ENCODE data around the gene ETV6.

The ETV6 gene

DNA sequence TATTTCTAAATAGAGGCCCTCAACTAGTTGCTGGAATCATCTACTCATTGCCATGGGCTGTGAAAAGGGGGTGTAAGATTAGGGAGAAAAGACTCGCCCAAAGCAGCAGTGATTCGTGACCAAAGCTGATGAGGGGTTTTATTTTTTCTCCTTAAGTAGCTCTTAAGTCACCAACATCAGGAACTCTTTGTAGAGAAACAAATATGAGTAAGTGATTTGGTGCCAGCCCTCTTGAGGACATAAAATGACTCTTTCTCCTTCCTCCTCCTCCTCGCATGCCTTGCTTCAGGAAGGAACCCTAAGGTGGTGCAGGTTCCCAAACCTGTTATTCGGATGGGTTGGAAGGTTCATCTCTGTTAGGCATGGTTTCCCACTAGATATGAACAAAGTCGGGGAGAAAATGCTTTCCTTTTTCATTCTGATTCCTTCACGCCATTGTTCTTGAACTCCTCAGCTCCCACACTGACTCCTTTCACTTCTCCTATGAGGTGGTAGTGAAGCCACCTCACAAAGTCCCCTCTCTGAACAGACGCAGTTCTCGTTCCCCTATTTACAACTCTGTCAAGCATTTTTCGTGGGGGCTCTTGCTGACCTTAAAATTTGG is 113.4 kb downstream of the ETV6 start:
- DNase-seq = no peak

GRCh38 chr12:11763760-11764520 is 114.5 kb downstream of the ETV6 start:
- no peak for DNase-seq

- no peak for DNase-seq
Observed at GRCh38 chr12:11764837-11765236, 115.4 kb downstream of the ETV6 start.

GRCh38 chr12:11765421-11765816 is 115.9 kb downstream of the ETV6 start:
- no peak for DNase-seq

DNA sequence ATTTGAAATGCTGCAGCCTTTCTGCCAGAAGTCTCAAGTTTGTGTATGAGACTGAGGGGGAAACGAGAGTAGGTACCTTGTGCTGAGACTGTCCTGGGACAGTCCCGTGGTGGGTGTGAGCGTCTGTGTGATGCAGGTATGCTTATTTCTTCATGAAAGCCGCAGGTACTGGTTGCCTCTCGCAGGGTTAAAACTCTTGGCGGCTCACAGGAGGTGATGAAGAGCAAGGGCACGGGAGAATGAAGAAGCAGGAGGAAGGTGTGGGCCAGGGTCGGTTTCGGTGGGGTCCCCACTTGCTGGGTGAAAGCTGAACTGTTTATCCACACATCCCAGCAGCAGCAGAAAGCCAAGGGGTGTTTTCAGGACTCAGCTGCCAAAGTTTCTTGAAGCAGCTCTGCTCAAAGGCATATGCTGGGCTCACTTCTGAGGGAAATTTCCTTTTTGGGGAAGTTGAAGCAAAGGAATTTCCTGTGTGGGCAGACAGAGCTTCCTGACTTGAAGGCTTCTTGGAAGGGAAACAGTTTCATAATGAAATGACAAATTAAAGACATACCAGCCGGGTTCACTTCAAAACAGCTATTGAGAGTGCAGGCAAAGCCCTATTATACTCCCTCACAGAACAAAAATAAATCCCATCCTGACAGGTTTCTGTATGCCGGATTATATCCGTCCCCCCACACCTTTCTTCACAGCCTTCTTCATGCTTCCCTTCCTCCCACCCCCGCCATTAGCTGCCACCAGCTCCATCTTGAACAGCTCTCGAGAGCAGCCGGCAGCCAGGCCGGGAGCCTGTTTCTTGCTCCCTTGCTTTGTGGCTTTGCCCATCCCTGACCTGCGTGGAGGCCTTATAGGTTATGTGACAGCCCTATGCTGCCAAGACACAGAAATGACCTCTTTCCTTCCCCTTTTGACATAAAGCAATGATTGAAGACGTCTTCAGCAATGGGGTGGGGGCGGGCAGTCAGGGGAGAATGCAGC is 116.6 kb downstream of the ETV6 start:
- DNase-seq = peak; percentile 44

DNA sequence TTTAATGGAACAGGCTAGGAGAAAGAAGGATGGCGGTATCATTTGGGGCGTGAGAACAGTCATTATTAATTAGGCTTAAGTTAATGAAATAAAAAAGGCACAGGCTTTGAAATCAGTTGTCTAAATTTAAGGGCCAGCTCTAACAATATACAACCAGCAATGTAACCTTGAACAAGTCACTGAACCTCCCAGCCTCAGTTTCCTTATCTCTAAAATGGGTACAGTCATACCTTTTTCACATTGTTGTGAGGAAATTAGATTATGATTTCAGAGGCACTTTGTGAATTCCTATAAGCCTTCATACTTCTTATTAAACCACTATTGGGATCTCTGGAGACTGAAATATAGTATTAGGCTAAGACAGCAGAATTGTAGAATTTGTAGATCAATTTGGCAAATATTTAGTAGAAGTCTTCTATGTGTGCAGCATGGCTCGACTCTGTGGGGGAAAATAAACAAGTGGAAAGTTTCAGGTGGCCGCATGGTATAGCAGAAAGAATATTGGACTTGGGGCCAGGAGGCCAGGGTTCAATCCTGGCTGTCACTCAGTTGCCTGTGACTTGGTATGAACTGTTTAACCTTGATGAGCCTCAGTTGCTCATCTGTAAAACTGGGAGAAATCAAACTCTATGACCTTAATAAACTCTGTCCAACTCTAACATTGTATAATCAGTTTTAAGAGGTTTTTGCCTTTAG is 117.7 kb downstream of the ETV6 start:
- no peak for DNase-seq

DNA sequence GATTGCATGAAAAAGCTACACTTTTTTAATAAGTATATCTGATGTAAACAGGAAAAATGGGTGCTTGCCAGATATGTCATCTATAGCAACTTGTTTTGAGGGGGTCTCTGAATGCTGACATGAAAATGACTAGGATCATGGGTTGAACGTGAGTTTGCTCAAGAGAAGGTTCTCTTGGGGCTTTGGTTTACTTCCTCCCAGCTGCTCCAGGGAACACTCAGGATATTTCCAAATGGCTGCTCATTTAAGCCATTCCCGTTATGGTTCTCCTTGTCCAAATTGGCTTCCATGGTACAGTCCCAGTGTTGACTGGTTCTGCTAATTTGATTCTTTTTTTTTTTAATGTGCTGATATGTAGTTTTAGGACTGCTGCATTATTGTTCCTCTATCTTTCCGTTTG is 118.3 kb downstream of the ETV6 start:
- DNase-seq = no peak

- DNase-seq = no peak
Observed at GRCh38 chr12:11768233-11768965, 118.9 kb downstream of the ETV6 start.

GRCh38 chr12:11769723-11770514 is 120.4 kb downstream of the ETV6 start:
- peak; percentile 28 for DNase-seq

GRCh38 chr12:11771356-11771755 is 121.9 kb downstream of the ETV6 start:
- DNase-seq = peak; percentile 27

DNA sequence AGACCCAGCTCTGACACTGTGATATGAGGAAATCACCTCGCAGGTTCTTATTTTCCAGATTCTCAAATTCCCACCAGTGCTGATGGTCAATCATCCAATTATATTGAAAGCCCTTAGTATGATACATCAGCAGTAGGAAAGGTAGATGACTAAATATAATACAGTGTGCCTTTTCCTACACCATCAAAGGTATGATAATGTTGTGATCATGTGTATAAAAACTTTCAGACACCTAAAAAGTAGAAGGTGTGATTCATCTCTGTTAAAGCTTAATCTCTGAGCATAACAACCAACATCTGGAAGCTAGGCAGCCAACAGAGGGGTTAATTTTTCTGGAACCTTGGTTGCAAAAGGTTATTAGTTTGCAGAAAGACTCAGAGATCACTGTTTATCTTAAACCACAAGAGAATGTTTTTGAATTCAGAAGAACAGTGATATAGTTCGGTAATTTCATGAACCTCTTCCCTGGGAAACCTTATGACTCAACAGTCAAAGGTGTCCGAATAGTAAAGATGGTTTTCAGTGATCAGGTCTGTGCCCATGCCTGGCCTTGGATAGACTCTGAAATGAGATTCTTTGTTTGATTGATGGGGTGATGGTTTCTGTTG is 122.5 kb downstream of the ETV6 start:
- DNase-seq = no peak

DNA sequence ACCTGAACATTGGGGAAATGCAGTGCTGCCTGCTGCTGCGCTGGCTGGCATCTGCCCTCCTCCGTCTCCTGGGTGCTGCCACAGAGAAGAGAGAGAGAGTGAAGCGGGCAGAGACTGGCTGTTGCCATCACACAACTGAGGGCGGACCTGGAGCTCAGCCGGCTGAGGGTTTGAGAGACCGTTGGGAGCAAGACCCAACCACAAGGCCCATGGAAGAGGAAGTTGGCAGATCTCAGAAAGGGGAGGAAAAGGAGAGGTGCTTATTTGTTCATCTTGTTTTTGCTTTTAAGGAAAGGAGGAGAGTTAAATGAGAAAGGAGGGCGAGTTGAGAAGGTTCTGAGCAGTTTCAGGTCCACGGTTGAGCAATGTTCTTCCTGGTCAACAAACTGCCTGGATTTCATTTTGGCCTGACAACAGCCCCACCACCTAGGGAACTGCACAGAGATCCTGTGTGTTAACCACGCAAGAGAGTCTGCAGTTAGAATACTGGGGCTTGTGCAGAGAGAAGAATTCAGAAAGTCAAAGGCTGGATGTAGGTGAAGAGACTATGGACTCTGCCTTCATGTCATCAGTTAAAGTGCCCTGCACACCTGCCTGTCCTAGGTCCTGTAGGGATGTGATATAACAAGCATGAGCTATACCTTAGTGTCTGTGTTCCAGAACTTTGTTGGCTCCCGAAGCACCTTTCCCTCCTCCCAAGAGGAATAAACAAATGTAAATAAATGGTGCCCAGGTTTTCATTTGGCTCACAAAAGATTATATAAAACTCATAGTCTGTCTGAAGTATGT is 124.6 kb downstream of the ETV6 start:
- DNase-seq = peak; percentile 23

GRCh38 chr12:11774821-11775220 is 125.3 kb downstream of the ETV6 start:
- no peak for DNase-seq

DNA sequence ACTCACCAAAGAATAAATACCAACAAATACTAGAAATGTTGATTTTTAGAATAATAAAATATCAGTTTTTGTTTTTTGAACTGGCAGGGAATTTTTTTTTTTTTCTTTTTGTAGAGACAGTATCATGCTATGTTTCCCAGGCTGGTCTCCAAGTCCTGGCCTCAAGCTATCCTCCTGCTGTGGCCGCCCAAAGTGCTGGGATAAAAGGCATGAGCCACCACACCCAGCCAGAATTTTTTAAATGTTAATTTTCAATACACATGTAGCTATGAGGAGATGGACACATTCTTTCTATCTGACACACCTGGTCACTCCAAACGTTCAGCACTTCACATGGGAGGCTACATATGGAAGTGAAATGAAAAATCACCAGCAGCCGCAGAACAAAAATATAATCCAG is 126.8 kb downstream of the ETV6 start:
- DNase-seq = no peak

DNA sequence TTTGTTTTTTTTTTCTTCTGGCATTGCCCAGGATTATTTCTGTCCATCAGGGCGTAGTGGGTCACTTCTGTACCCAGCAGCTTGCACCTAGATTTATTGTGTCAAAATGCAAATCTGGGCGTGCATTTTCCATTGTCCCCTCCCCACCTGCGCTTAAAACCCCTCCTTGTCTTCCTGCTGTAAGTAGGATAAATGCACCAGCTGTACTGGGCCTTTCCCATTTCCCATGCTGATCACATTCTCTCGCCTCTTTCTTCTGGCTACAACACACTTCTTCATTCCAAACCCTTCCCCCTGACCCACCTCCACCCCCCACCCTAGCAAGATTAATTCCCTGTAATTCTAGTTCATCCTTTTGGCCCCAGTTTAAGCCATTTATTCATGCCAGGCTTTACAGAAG is 128.0 kb downstream of the ETV6 start:
- DNase-seq = no peak

- no peak for DNase-seq
Observed at GRCh38 chr12:11777962-11778361, 128.5 kb downstream of the ETV6 start.

DNA sequence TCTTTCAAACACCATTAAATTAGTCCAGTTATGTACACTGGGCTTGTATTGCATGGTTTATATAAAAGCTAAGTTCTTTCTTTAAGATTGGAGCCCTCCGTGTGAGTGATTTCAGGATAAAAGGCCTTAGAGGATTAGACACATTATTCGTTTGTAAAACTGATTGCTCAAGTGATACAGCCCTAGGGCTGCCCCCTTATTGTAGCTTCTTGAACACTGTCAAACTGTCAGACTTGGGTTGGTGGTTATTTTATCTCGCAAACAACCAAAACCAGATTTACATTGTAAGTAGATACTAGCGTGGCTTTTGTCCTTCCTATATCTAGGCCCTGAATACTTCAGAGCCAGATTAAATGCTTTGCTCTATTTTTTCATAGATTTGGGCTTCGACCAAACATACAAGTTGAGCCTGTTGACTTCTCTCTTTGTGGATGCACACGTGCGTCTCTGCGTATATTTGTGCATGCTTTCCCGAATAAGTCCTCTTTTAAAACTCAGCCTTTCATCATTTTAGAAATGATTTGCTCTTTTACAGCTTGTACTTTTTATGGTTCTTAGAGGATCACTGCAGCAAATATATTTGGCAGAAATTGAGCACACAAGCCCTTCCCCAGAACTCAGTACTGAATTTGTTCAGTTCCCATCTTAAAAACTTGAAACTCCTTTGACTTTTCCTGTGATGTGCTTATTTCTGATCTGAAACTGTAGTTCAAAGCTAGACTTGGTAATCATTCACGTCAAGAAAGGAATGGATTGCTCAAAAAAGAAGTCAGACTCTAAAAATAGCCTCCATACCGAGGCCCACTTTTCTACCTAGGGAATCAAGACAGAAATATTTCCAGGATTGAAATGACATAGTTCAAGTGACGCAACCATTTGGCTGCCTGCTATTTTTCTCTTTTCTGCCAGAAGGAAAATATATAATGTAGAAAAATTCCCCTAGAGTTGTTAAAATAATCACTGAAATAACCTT is 129.5 kb downstream of the ETV6 start:
- DNase-seq = no peak

DNA sequence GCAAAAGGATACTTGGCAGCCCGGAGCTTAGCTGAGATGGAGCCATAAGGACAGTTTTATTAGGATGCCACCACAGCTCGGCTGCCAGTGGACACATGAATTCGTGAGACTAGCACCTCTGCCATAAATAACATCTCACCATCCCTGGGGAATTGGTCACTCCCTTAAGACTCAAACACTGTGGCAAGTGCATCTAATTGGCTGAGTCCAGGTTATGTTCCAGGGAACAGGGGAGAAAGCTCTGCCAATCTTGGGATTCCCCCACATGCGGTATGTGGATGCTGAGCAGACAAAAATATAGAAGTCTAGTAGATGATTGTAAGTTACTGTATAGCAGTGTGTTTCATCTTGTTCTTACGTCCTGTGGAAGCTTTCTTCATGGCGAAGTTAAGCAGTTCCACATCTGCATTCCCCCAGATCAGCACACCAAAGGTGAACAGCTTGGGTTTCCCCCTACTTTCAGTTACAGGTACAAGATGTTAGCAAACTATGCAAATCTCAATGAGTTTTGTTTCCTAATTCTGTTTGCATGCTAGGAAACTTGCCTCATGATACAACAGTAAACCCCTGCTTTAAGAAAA is 131.1 kb downstream of the ETV6 start:
- DNase-seq = no peak
